Karpas-422 (cell line): Measurements from ENCODE around the gene TIMP3. TPM values are rescaled to one million over a fixed set of nuclear protein-coding genes. Genes with fewer than 3 reads are reported as not detected.

ENCODE experiments used
- DNase-seq: peaks from one replicate; pipeline ENCODE4 v3.0.0-alpha.2; 2015
- H2AFZ ChIP-seq: fragments of 200-600 bp; sonication (generic); 2 replicates; pipeline ENCODE4 v1.6.1; 2014; ENCODE audit warnings: antibody characterized with exemption, low read length, mixed read lengths
- H3K27ac ChIP-seq: fragments of 200-600 bp; sonication (generic); 2 replicates; pipeline ENCODE4 v1.5.1; 2014; ENCODE audit warnings: mild to moderate bottlenecking, low read length, moderate library complexity
- H3K27me3 ChIP-seq: fragments of 200-600 bp; sonication (generic); 2 replicates; pipeline ENCODE4 v1.6.1; 2014; ENCODE audit warnings: low read length, mixed read lengths
- H3K36me3 ChIP-seq: fragments of 200-600 bp; sonication (generic); 2 replicates; pipeline ENCODE4 v1.6.1; 2014; ENCODE audit warnings: low read length, mixed read lengths; ENCODE audit not compliant: insufficient read depth
- H3K4me1 ChIP-seq: fragments of 200-600 bp; sonication (generic); 2 replicates; pipeline ENCODE4 v1.6.1; 2014; ENCODE audit warnings: mild to moderate bottlenecking, low read length, mixed read lengths
- H3K4me2 ChIP-seq: fragments of 200-600 bp; sonication (generic); 2 replicates; pipeline ENCODE4 v1.6.1; 2014; ENCODE audit warnings: low read length, low read depth, mild to moderate bottlenecking; ENCODE audit not compliant: poor library complexity, severe bottlenecking
- H3K4me3 ChIP-seq: fragments of 200-600 bp; sonication (generic); 2 replicates; pipeline ENCODE4 v1.5.1; 2014; ENCODE audit warnings: mild to moderate bottlenecking, antibody characterized with exemption, low read length, mixed read lengths
- H3K79me2 ChIP-seq: fragments of 200-600 bp; sonication (generic); 2 replicates; pipeline ENCODE4 v1.6.1; 2014; ENCODE audit warnings: mild to moderate bottlenecking, low read length, mixed read lengths
- H3K9ac ChIP-seq: fragments of 200-600 bp; sonication (generic); 2 replicates; pipeline ENCODE4 v1.6.0; 2014; ENCODE audit warnings: low read length
- H3K9me2 ChIP-seq: fragments of 200-600 bp; sonication (generic), shearing (Covaris generic); replicated peaks from 2 replicates; pipeline ENCODE4 v1.6.0; 2014; ENCODE audit warnings: mild to moderate bottlenecking, low read length, moderate library complexity; ENCODE audit not compliant: insufficient read depth
- H3K9me3 ChIP-seq: fragments of 300-700, 200-600 bp; sonication (generic); 2 replicates; pipeline ENCODE4 v1.6.1; 2014; ENCODE audit warnings: low read length, mixed read lengths
- H4K20me1 ChIP-seq: fragments of 200-600 bp; sonication (generic); 2 replicates; pipeline ENCODE4 v1.6.1; 2014; ENCODE audit warnings: mild to moderate bottlenecking, antibody characterized with exemption, low read length, low read depth; ENCODE audit not compliant: insufficient read depth
- total RNA-seq: library from RNA; depleted of rRNA; stranded (reverse); fragments of >200 nt; shearing (Covaris generic); gene quantifications from 2 replicates; pipeline ENCODE4 v1.2.3, GENCODE V29; 2014; ENCODE audit warnings: low replicate concordance

TIMP3 gene
- total RNA-seq, 1 experiment from 2014 or later: not detected

GRCh38 chr22:32777987-32778386, 23.5 kb upstream of the TIMP3 start:
- H3K9me3 ChIP-seq: no peaks in the 10 kb centered on the region
- H3K79me2 ChIP-seq: no peaks in the 10 kb centered on the region
- no peaks in the 10 kb centered on the region for H3K9me2 ChIP-seq
- H3K27ac ChIP-seq: no peak overlapping the region
- H3K4me1 ChIP-seq: no peaks in the 10 kb centered on the region
- no peaks in the 10 kb centered on the region for H3K36me3 ChIP-seq
- 0 out of 2 replicates have a peak, but pooled peaks cover 4% of the 10 kb centered on the region for H4K20me1 ChIP-seq
- DNase-seq: no peak
- H2AFZ ChIP-seq: no peak overlapping the region
- no peaks in the 10 kb centered on the region for H3K27me3 ChIP-seq
- no peak overlapping the region for H3K4me2 ChIP-seq
- H3K9ac ChIP-seq: no peak overlapping the region
- H3K4me3 ChIP-seq: no peak overlapping the region

GRCh38 chr22:32780726-32781310, 20.7 kb upstream of the TIMP3 start:
- H3K4me1 ChIP-seq: no peaks in the 10 kb centered on the region
- H3K9me2 ChIP-seq: no peaks in the 10 kb centered on the region
- H4K20me1 ChIP-seq: 0 out of 2 replicates have a peak, but pooled peaks cover 4% of the 10 kb centered on the region
- H2AFZ ChIP-seq: no peak overlapping the region
- H3K4me2 ChIP-seq: no peak overlapping the region
- no peaks in the 10 kb centered on the region for H3K36me3 ChIP-seq
- H3K4me3 ChIP-seq: no peak overlapping the region
- no peak for DNase-seq
- no peak overlapping the region for H3K9ac ChIP-seq
- no peak overlapping the region for H3K27ac ChIP-seq
- no peaks in the 10 kb centered on the region for H3K9me3 ChIP-seq
- no peaks in the 10 kb centered on the region for H3K79me2 ChIP-seq
- no peaks in the 10 kb centered on the region for H3K27me3 ChIP-seq

GRCh38 chr22:32781695-32782094, 19.8 kb upstream of the TIMP3 start:
- no peaks in the 10 kb centered on the region for H3K27me3 ChIP-seq
- H3K4me3 ChIP-seq: no peak overlapping the region
- DNase-seq: no peak
- H3K4me2 ChIP-seq: no peak overlapping the region
- no peak overlapping the region for H2AFZ ChIP-seq
- H3K9me2 ChIP-seq: no peaks in the 10 kb centered on the region
- H3K9ac ChIP-seq: no peak overlapping the region
- no peaks in the 10 kb centered on the region for H3K4me1 ChIP-seq
- no peaks in the 10 kb centered on the region for H4K20me1 ChIP-seq
- H3K36me3 ChIP-seq: no peaks in the 10 kb centered on the region
- H3K9me3 ChIP-seq: no peaks in the 10 kb centered on the region
- no peak overlapping the region for H3K27ac ChIP-seq
- H3K79me2 ChIP-seq: no peaks in the 10 kb centered on the region

GRCh38 chr22:32785321-32786026, 16.0 kb upstream of the TIMP3 start:
- no peaks in the 10 kb centered on the region for H3K36me3 ChIP-seq
- no peaks in the 10 kb centered on the region for H3K27me3 ChIP-seq
- no peak overlapping the region for H3K4me2 ChIP-seq
- H3K4me1 ChIP-seq: no peaks in the 10 kb centered on the region
- H2AFZ ChIP-seq: no peak overlapping the region
- no peaks in the 10 kb centered on the region for H4K20me1 ChIP-seq
- H3K9me3 ChIP-seq: no peaks in the 10 kb centered on the region
- no peak overlapping the region for H3K27ac ChIP-seq
- H3K4me3 ChIP-seq: no peak overlapping the region
- DNase-seq: no peak
- H3K79me2 ChIP-seq: no peaks in the 10 kb centered on the region
- H3K9ac ChIP-seq: no peak overlapping the region
- no peaks in the 10 kb centered on the region for H3K9me2 ChIP-seq

GRCh38 chr22:32786027-32786418, 15.5 kb upstream of the TIMP3 start:
- no peak overlapping the region for H3K9ac ChIP-seq
- no peak overlapping the region for H3K4me3 ChIP-seq
- no peaks in the 10 kb centered on the region for H3K9me2 ChIP-seq
- no peak overlapping the region for H2AFZ ChIP-seq
- no peaks in the 10 kb centered on the region for H3K79me2 ChIP-seq
- H3K4me1 ChIP-seq: no peaks in the 10 kb centered on the region
- no peaks in the 10 kb centered on the region for H3K9me3 ChIP-seq
- H3K27me3 ChIP-seq: no peaks in the 10 kb centered on the region
- H4K20me1 ChIP-seq: no peaks in the 10 kb centered on the region
- no peak for DNase-seq
- H3K27ac ChIP-seq: no peak overlapping the region
- no peak overlapping the region for H3K4me2 ChIP-seq
- no peaks in the 10 kb centered on the region for H3K36me3 ChIP-seq

- DNase-seq: no peak
- Histone ChIP-seq H3K27me3 (no peaks in the 10 kb centered on the region), H3K27ac (no peak overlapping the region)
Measured at GRCh38 chr22:32788904-32789624, 12.4 kb upstream of the TIMP3 start.

GRCh38 chr22:32789797-32790620, 11.5 kb upstream of the TIMP3 start:
- H3K79me2 ChIP-seq: no peaks in the 10 kb centered on the region
- no peak overlapping the region for H3K9ac ChIP-seq
- DNase-seq: no peak
- H3K4me1 ChIP-seq: no peaks in the 10 kb centered on the region
- no peaks in the 10 kb centered on the region for H3K27me3 ChIP-seq
- no peak overlapping the region for H3K4me2 ChIP-seq
- H2AFZ ChIP-seq: no peak overlapping the region
- no peak overlapping the region for H3K27ac ChIP-seq
- no peaks in the 10 kb centered on the region for H3K9me2 ChIP-seq
- H3K9me3 ChIP-seq: no peaks in the 10 kb centered on the region
- H3K4me3 ChIP-seq: no peak overlapping the region
- no peaks in the 10 kb centered on the region for H3K36me3 ChIP-seq
- H4K20me1 ChIP-seq: no peaks in the 10 kb centered on the region

More at GRCh38 chr22:32788904-32789624, 12.4 kb upstream of the TIMP3 start:
- no peak overlapping the region for H3K4me2 ChIP-seq
- H4K20me1 ChIP-seq: no peaks in the 10 kb centered on the region
- no peak overlapping the region for H3K4me3 ChIP-seq
- H3K9ac ChIP-seq: no peak overlapping the region
- no peaks in the 10 kb centered on the region for H3K9me2 ChIP-seq
- no peaks in the 10 kb centered on the region for H3K4me1 ChIP-seq
- H3K79me2 ChIP-seq: no peaks in the 10 kb centered on the region
- no peak overlapping the region for H2AFZ ChIP-seq
- no peaks in the 10 kb centered on the region for H3K9me3 ChIP-seq
- no peaks in the 10 kb centered on the region for H3K36me3 ChIP-seq

GRCh38 chr22:32791056-32791455, 10.4 kb upstream of the TIMP3 start:
- no peaks in the 10 kb centered on the region for H3K36me3 ChIP-seq
- H3K9me2 ChIP-seq: no peaks in the 10 kb centered on the region
- no peak overlapping the region for H3K4me3 ChIP-seq
- H3K27me3 ChIP-seq: no peaks in the 10 kb centered on the region
- H3K27ac ChIP-seq: no peak overlapping the region
- no peak overlapping the region for H3K9ac ChIP-seq
- no peaks in the 10 kb centered on the region for H3K4me1 ChIP-seq
- no peaks in the 10 kb centered on the region for H3K79me2 ChIP-seq
- H3K9me3 ChIP-seq: no peaks in the 10 kb centered on the region
- DNase-seq: no peak
- no peak overlapping the region for H3K4me2 ChIP-seq
- H2AFZ ChIP-seq: no peak overlapping the region
- H4K20me1 ChIP-seq: no peaks in the 10 kb centered on the region
